EL (cell line): ENCODE data around the gene VAT1L.
"Not testable (repeated sequence)": the region's sequence is repeated elsewhere in the genome, so short reads cannot be mapped to it uniquely, and the experiment has no call there.

Source experiments
- DNase-seq: peaks from one replicate; pipeline ENCODE4 v3.0.0-alpha.2; 2016

The VAT1L gene

GRCh38 chr16:77960766-77961165 lies 172.4 kb downstream of the VAT1L start:
- DNase-seq, result no peak

DNA sequence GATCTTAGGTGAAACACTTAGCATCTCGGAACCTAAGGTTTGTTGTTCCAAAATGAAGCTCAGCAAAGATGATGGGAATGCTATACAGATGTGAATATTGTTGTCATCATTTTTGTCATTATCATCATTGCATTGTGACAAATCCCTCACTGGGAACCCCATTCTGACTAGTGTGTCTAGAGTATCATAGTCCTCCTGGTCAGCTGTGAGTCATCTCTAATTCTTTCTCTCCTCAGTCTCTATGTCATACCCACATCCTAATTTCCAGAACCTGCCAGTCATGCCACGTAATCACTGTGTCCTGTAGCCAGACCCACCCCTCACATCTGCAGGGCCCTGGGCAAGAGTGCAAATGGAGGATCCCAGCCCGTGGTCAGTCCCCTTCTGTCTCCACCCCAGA lies 173.4 kb downstream of the VAT1L start:
- DNase-seq, result peak; percentile 15

DNA sequence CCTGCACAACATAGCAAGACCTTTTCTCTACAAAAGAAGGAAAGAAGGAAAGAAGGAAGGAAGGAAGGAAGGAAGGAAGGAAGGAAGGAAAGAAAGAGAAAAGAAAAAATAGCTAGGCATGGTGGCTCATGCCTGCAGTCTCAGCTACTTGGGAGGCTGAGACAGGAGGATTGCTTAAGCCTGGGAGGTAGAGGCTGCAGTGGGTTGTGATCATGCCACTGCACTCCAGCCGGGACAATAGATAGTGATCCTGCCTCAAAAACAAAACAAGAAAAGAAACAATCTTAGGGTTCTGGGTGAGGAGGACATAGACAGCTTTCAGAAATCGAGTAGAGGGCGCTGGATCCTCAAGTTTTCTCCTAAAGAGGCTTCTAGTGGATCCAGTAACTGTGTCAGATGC lies 174.3 kb downstream of the VAT1L start:
- no peak for DNase-seq

DNA sequence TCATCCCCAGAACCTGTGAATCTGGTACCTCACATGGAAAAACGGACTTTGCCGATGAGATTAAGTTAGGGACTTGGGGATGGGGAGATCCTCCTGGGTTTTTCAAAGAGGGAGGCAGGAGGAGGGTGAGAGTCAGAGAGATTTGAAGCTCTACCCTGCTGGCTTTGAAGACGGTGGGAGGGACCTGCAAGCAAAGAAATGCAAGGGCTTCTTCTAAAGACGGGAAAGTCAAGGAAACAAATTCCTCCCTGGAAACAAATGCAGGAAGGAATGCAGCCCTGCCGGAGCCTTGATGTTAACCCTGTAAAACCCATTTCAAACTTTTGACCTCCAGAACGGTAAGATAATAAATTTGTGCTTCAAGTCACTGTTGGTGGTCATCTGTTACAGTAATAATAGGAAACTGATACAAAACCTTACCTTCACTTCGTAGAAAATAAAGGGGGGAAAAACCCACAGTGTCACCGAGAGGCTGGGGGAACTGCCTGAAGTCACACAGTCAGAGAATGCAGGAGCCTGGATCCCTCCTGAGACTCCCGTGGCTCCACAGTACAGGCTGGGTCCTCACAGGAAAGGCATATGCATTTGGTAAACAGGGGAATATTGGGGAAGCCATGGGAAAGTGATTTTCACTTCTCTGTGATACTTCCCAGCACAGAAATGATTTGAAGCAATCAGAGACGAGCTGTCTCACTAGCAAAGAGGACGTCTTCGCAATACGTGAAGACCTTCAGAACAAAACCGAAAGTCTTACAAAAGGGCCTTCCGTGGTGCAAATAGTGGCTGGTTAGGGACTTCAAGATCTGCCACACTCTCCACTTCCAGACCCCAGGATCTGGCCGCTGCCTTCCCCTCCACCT lies 175.1 kb downstream of the VAT1L start:
- no peak for DNase-seq

GRCh38 chr16:77965346-77965745 lies 177.0 kb downstream of the VAT1L start:
- no peak for DNase-seq

DNA sequence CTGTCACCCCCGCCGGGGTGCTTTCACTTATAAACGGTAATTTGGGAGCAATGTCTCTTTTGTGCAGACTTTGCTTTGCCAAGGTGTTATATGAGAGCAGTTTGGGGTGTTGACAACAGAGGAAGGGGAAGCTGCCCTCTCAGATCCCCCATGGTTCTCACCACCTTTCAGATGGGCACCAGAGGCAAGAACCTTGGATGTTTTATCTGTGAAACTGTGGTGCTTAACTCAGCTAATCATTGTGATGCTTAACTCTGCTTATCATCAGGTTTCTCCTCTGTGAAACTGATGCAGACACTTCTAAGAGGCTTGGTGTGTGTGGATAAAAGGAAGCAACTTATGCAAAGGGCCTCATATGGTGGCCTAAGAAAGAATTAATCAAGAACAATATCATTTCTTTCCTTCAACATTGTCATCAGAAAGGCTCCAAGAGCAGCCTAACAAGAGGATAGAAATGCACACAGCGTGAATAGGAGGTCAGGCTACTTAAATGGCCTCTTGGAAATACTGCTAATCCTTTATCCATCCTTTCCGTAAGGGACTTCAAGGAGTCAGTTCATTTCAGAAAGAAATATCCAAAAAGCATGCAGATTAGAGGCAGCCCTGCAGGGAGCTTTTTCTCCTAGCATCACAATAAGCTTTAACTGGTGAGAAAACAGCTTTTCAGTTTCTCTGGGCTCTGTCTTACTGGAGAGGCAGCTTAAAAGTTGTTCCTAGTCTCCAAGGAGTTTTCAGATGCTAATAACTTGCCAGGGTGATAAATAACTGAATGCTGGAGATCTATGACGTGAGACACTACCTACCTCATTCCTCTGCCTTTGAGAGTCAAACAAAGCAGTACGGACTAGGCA lies 178.9 kb downstream of the VAT1L start:
- DNase-seq, result no peak

DNA sequence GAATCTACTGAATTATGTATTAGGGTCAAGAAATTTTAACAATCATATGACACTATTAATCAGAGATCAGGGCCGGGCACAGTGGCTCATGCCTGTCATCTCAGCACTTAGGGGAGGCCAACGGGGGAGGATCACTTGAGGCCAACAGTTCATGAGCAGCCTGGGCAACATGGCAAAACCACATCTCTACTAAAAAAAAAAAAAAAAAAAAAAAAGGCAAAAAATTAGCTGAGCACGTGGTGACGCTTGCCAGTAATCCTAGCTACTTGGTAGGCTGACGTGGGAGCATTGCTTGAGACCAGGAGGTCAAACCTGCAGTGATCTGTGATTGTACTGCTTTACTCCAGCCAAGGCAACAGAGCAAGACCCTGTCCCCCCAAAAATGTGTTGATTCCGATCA lies 181.5 kb downstream of the VAT1L start:
- no peak for DNase-seq

- no peak for DNase-seq
Measured at GRCh38 chr16:77970371-77970770, 182.0 kb downstream of the VAT1L start.

- peak; percentile 43 for DNase-seq
Measured at GRCh38 chr16:77971306-77972061, 183.1 kb downstream of the VAT1L start.

GRCh38 chr16:77972062-77972392 lies 183.7 kb downstream of the VAT1L start:
- DNase-seq, result no peak

GRCh38 chr16:77974883-77975282 lies 186.5 kb downstream of the VAT1L start:
- no peak for DNase-seq

- DNase-seq, result no peak
Measured at GRCh38 chr16:77975942-77976341, 187.6 kb downstream of the VAT1L start.

GRCh38 chr16:77977339-77977738 lies 189.0 kb downstream of the VAT1L start:
- DNase-seq, result no peak

- no peak for DNase-seq
Measured at GRCh38 chr16:77985111-77985510, 196.7 kb downstream of the VAT1L start.

DNA sequence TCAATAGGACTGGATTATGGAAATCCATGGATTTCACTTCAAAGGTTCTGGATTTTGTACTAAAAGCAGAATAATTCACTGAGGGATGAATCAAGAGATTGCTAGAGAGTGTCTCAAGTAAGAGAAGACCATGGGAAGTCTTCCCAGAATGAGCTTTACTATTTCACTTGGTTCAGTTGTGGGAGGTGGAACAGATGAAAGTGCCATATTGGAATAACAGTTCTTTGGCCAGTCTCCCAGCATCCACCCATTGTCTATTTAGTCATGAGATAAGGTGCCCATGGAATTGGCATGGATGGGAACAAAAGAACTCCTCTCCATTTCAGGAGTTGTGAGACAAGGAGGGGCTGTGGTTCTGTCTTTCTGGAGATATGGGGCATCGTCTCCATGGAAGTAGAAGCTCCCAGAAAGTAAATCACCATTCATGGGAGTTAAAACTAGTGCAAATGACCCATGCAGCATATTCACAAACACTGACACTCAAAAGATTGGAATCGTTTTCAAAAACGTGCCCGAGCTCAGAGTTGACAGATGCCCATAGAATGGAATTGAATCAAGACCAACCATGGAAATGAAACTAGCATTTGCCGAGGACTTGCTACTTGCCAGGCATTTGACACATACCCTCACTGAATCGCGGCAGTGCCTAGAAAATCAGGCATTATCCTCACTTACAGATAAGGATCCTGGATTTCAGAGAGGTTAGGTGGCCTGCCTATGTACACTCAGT lies 197.8 kb downstream of the VAT1L start:
- DNase-seq, result no peak

DNA sequence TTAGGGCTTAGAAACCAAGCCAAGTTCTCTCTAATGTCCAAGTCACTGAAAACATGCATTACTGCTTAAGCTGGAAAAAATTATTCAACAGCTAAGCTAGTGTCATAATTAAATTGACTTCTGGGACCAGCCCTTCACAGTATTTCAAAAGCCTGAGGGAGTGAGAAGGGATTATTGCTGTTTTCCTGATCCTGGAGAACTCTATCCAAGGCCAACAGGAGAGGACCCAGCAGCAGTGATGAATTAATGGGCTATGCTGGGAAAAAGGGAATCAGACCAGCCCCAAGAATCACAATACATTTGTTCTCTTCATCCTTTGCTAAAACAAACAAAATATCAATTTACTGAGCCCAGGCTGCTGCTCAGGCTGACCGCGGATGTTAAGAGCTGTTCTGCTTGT lies 199.4 kb downstream of the VAT1L start:
- no peak for DNase-seq

- DNase-seq, result no peak
Measured at GRCh38 chr16:77989846-77990245, 201.5 kb downstream of the VAT1L start.

- no peak for DNase-seq
Measured at GRCh38 chr16:77991701-77992100, 203.3 kb downstream of the VAT1L start.

DNA sequence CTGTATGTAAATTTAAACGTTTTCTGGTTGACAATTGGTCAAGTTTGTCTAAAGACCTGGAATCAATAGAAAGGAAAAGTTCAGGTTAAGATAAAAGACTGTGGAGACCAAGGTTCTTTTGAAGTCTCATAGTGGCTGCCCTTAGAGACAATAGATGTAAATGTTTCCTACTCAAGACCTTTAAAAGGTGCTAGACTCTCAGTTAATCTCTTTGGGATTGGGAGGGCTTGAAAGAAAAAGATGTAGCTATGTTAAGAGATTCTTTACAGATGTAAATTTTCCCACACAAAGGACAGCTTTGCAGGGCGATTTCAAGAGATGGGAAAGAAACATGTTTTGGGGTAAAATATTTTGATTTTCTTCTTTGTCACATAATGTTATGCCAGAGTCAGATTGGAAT lies 204.0 kb downstream of the VAT1L start:
- DNase-seq, result not testable (repeated sequence)

DNA sequence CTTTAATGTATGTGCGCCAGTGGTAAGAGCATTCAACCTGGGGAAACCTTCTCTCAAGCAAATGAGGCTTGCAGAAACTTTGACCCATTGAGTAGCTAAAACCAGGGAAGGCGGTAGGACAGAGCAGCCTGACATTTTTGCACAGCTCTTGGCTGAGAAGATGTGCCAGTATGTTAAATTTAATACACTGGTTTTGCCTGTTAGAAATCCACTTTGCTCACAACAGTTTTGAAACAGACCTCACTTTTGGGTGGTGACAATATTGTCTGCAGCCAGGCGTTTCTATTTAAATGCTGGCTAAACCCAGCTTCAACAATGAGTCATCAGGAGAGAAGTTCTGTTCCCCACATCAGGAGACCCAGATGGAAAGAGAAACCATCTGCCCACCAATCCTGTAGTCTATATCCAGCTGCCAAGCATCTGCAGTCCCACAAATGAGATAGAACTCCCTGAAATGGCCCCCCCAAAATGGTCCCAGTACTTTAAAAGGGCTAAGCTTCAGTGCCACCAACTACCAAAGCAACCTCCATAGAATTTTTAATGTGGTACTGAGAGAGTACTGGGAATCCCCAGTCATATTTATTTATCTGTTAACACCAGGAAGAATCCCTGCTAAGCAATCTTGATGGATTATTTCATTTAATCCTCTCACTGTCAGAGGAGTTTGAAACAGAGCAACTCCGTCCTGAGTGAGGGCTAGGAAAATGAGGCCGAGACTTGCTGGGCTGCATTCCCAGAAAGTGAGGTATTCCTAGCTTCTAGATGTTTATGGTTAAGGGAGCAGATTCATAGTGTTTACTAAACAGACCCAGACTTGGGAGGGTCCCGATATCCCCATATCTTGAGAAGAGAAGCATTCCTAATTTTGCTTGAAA lies 205.0 kb downstream of the VAT1L start:
- DNase-seq, result no peak

- no peak for DNase-seq
Measured at GRCh38 chr16:77995843-77996455, 207.6 kb downstream of the VAT1L start.
